Gastroesophageal sphincter (tissue), 4 donors: ENCODE measurements around the gene KIAA1958. TPM values are rescaled to one million over a fixed set of nuclear protein-coding genes. Genes with fewer than 3 reads are reported as not detected.

Experiments used
- ATAC-seq: fragments of 150-250 bp; one replicate; pipeline ENCODE4 v1.9.1; 2016; ENCODE audit warnings: mild to moderate bottlenecking, moderate library complexity
- H3K27ac ChIP-seq, 4 donors: fragments of 200-600 bp; sonication (generic) in 3 of 4; 1 replicate in 3 of 4; 2 replicates in 1 of 4; pipeline ENCODE4 v1.5.1; 2016 to 2019
- H3K27me3 ChIP-seq: fragments of 200-600 bp; sonication (generic); one replicate; pipeline ENCODE4 v1.5.1; 2019
- H3K36me3 ChIP-seq, 2 donors: fragments of 200-600 bp; sonication (generic); one replicate each; pipeline ENCODE4 v1.5.1; 2019; ENCODE audit warnings: control low read depth in 1 of 2
- H3K4me1 ChIP-seq, 3 donors: fragments of 200-600 bp; sonication (generic); 1 replicate in 2 of 3; 2 replicates in 1 of 3; pipeline ENCODE4 v1.5.1; 2016 to 2019; ENCODE audit warnings: control low read depth in 2 of 3
- H3K4me3 ChIP-seq, 2 donors: fragments of 200-600 bp; sonication (generic); one replicate each; pipeline ENCODE4 v1.5.1; 2019; ENCODE audit warnings: mild to moderate bottlenecking in 1 of 2, moderate library complexity in 1 of 2
- H3K9me3 ChIP-seq, 3 donors: fragments of 200-600 bp; sonication (generic); one replicate each; pipeline ENCODE4 v1.5.1; 2017 to 2019; ENCODE audit warnings: control low read depth in 2 of 3
- CTCF ChIP-seq, 4 experiments: fragments of 200-600 bp in 2 of 4; fragments of 450-650 bp in 2 of 4; sonication (generic) in 1 of 4; IDR thresholded peaks; one replicate each; pipeline ENCODE4 v1.5.1; 2017 to 2019; ENCODE audit warnings: antibody characterized with exemption in 4 of 4, mild to moderate bottlenecking in 2 of 4, moderate library complexity in 2 of 4
- EP300 ChIP-seq: sonication (generic); formaldehyde crosslinking; IDR thresholded peaks from one replicate; pipeline ENCODE4 v1.6.1; 2017; ENCODE audit warnings: antibody characterized with exemption, mild to moderate bottlenecking
- POLR2A ChIP-seq, 2 donors: fragments of 450-650 bp; IDR thresholded peaks; one replicate each; pipeline ENCODE4 v1.6.1; 2017; ENCODE audit warnings: antibody characterized with exemption in 2 of 2, mild to moderate bottlenecking in 2 of 2, moderate library complexity in 1 of 2
- POLR2AphosphoS5 ChIP-seq: sonication (generic); formaldehyde crosslinking; IDR thresholded peaks from one replicate; pipeline ENCODE4 v1.6.1; 2017; ENCODE audit warnings: antibody characterized with exemption
- WGBS, 2 donors: methylation state at CpG; one replicate each; pipeline ENCODE4 v1.1.5; 2018; ENCODE audit warnings: low coverage in 1 of 2; 5-methylcytosine and 5-hydroxymethylcytosine counted together
- total RNA-seq, 4 donors: library from RNA; depleted of rRNA; stranded (reverse); fragments of >200 nt; gene quantifications; one replicate each; pipeline ENCODE4 v1.1.0, GENCODE V29; 2016

KIAA1958 gene
- total RNA-seq, 4 donors from 2014 or later = 3.5 to 8.4 (median 3.9) TPM

DNA sequence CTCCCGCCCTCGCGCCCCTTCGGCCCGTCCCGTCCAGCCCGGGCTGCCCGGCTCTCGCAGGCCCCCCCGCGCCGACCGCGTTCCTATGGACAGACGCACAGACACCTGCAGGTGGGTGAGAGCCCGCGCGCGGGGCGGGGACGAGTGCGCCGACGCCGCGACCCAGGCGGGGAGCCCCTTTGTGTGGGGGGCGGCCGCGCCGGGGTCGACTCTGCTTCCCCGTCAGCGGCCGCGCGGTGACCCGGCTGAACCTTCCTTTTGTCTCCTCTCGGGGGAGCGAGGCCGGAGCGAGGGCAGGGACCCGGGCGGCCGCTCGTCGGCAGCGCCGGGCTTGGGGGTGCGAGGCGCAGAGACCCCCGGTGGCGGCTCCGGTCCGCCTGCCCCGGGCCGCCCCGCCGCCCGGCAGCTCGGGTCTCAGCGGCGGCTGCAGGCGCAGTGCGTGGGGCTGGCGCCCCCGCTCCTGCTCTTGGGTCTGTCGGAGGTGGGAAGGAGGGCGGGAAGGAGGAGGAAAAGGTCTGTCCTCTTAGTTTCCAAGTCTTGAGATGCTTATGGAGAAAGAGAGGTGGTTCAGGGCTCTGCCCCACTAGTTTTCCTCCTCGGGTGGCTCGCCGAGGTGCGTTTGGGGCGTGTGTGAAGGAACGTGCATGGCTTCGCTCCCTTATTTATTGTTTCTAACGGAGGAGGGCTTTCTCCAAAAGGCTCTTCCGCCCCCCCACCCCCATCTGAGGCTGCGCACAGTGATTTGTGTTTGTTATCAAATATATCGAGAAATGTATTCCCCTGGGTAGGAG is 576 bp downstream of the KIAA1958 start:
- TF ChIP-seq POLR2AphosphoS5 = no peak
- no peak for TF ChIP-seq CTCF (IDR thresholded peaks at IDR 0.05)
- TF ChIP-seq EP300 = no peak
- no peak for TF ChIP-seq POLR2A (IDR thresholded peaks at IDR 0.05)
- Histone ChIP-seq H3K4me3 (peak overlapping the region; percentile 87 to 90), H3K27ac (peak overlapping the region; percentile 6 to 82 (median 78)), H3K4me1 (peaks cover 0 to 25% (median 0%) of the 10 kb centered on the region in 3 donors), H3K27me3 (no peaks in the 10 kb centered on the region), H3K9me3 (no peaks in the 10 kb centered on the region), H3K36me3 (no peaks in the 10 kb centered on the region)
- WGBS, 2 donors = 0 to 1% methylated on average over 7 to 10 of the region's 80 CpGs
- ATAC-seq = peak; percentile 76

- Histone ChIP-seq H3K27me3 (no peaks in the 10 kb centered on the region), H3K4me3 (peak overlapping the region; percentile 87 to 90), H3K4me1 (peaks cover 0 to 25% (median 0%) of the 10 kb centered on the region in 3 donors), H3K27ac (peak overlapping the region in 2 of 4 donors; percentile 77 to 79), H3K9me3 (peaks cover 0 to under 1% (median 0%) of the 10 kb centered on the region in 3 donors), H3K36me3 (peaks cover 0 to under 1% of the 10 kb centered on the region in 2 donors)
- ATAC-seq = no peak
- 8 to 31% methylated on average over 11 of the region's 11 CpGs for WGBS, 2 donors
- TF ChIP-seq POLR2A (IDR thresholded peaks at IDR 0.05) (no peak), EP300 (no peak), CTCF (IDR thresholded peaks at IDR 0.05) (no peak), POLR2AphosphoS5 (no peak)
These were observed 1.2 kb downstream of the KIAA1958 start for GRCh38 chr9:112487799-112488340.

- no peak overlapping the region for H3K27ac ChIP-seq
These were observed 2.5 kb downstream of the KIAA1958 start for GRCh38 chr9:112489039-112489546.

DNA sequence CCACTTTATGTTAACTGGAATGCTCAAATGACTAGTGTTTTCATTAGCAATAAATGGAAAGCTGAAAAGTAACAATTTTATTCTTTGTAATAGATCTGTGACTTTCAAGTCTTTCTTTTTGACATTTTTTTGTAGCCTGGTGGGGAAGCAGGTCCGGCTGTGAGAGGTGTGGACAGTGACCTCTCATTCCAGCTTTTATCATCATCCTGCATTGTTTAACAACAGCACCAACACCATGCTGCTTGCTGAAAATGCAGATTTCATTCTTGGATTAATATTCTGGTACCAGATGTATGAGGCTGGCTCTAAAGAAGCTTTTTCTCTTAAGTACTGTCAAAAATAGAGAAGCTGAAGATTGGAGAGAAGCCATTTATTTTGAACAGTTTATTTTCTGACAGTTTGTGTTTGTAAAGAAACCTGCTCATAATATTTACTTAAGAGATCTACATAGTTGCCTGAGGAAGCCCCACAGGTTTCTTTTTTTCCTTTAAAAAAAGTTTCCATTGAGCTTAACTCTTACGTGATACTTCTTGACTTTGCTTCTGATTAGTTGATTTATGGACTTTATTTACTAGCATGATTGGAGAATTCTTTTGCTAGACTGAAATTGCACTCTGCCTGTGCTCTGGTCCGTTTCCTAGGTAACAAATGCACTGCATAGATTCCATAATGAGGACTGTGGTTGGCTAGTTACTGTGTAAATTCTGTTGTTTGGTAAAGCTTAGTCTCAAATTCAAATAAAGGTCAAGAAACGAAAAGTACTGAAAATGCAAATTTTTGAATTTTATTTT is 3.4 kb downstream of the KIAA1958 start:
- H3K4me1 ChIP-seq = peaks cover 0 to 25% (median 0%) of the 10 kb centered on the region in 3 donors
- ATAC-seq = no peak
- no peak overlapping the region for H3K27ac ChIP-seq
- TF ChIP-seq POLR2AphosphoS5 = no peak
- H3K9me3 ChIP-seq = peaks cover 0 to 23% (median 0%) of the 10 kb centered on the region in 3 donors
- WGBS, 2 donors = 80 to 85% methylated on average over 3 to 4 of the region's 4 CpGs
- no peaks in the 10 kb centered on the region for H3K27me3 ChIP-seq
- H3K4me3 ChIP-seq = no peak overlapping the region
- peaks cover 0 to 16% of the 10 kb centered on the region in 2 donors for H3K36me3 ChIP-seq

More at GRCh38 chr9:112489039-112489546, 2.5 kb downstream of the KIAA1958 start:
- Histone ChIP-seq H3K4me3 (no peak overlapping the region), H3K27me3 (no peaks in the 10 kb centered on the region), H3K4me1 (peaks cover 0 to 25% (median 0%) of the 10 kb centered on the region in 3 donors), H3K9me3 (peaks cover 0 to 13% (median 0%) of the 10 kb centered on the region in 3 donors), H3K36me3 (peaks cover 0 to 9% of the 10 kb centered on the region in 2 donors)
- no peak for ATAC-seq
- TF ChIP-seq CTCF (IDR thresholded peaks at IDR 0.05) (no peak), POLR2A (IDR thresholded peaks at IDR 0.05) (no peak), POLR2AphosphoS5 (no peak), EP300 (no peak)
- 80 to 87% methylated on average over 5 of the region's 5 CpGs for WGBS, 2 donors
